T-cell (primary cell): ENCODE measurements around the gene LRRC36. TPM values are rescaled to one million over a fixed set of nuclear protein-coding genes. Genes with fewer than 3 reads are reported as not detected.
"Not testable (repeated sequence)": the region's sequence is repeated elsewhere in the genome, so short reads cannot be mapped to it uniquely, and the experiment has no call there.

Source experiments
- ATAC-seq, 4 experiments: fragments of 200-7000 bp in 3 of 4; fragments of 150-1000 bp in 1 of 4; cut with Tn5 transposase; replicated peaks in 1 of 4; 1 replicate in 3 of 4; 2 replicates in 1 of 4; pipeline ENCODE4 v1.10.0; 2021; ENCODE audit warnings: moderate library complexity in 3 of 4, mild to moderate bottlenecking in 2 of 4, moderate number of reproducible peaks in 1 of 4
- CTCF ChIA-PET, 2 donors: fragments of 300-600 bp; sonication (Branson Sonifier 250); formaldehyde crosslinking; loops; one replicate each; lab custom pipeline; 2022; ENCODE audit warnings: antibody characterized with exemption in 2 of 2; lab: Charles Lee
- POLR2A ChIA-PET, 2 donors: fragments of 300-600 bp; sonication (Branson Sonifier 250); formaldehyde crosslinking; loops; one replicate each; lab custom pipeline; 2022; ENCODE audit warnings: antibody characterized with exemption in 2 of 2; lab: Charles Lee
- DNase-seq, 35 experiments: peaks; one replicate each; pipeline versions ENCODE4 v3.0.0 to v3.0.0-alpha.2; 2013 to 2023
- H3K27ac ChIP-seq: one replicate; pipeline ENCODE4 v1.5.1; 2013; ENCODE audit warnings: low read length
- H3K27me3 ChIP-seq, 2 experiments: replicated peaks in 1 of 2; 1 replicate in 1 of 2; 2 replicates in 1 of 2; pipeline versions ENCODE4 v1.6.1 to v1.7.0; 2013; ENCODE audit warnings: low read length in 1 of 2, mixed read lengths in 1 of 2; ENCODE audit not compliant: control insufficient read depth in 2 of 2, insufficient read depth in 2 of 2; ENCODE audit errors: extremely low read depth in 1 of 2
- H3K36me3 ChIP-seq, 2 donors: 1 replicate in 1 of 2; 2 replicates in 1 of 2; pipeline versions ENCODE4 v1.6.1 to v1.7.0; 2013; ENCODE audit warnings: low read length in 1 of 2; ENCODE audit not compliant: control insufficient read depth in 2 of 2, insufficient read depth in 1 of 2; ENCODE audit errors: extremely low read depth in 1 of 2
- H3K4me1 ChIP-seq, 2 experiments: 1 replicate in 1 of 2; 2 replicates in 1 of 2; pipeline versions ENCODE4 v1.6.1 to v1.7.0; 2013; ENCODE audit warnings: low read length in 2 of 2, mixed read lengths in 1 of 2; ENCODE audit not compliant: insufficient read depth in 2 of 2, control insufficient read depth in 1 of 2; ENCODE audit errors: extremely low read depth in 1 of 2
- H3K4me3 ChIP-seq, 2 donors: 1 replicate in 1 of 2; 2 replicates in 1 of 2; pipeline versions ENCODE4 v1.5.1 to v1.7.0; 2013; ENCODE audit warnings: mild to moderate bottlenecking in 2 of 2, low read length in 1 of 2, moderate library complexity in 1 of 2; ENCODE audit not compliant: control insufficient read depth in 1 of 2; ENCODE audit errors: extremely low read depth in 1 of 2
- H3K9me3 ChIP-seq: 2 replicates; pipeline ENCODE4 v1.7.0; 2013
- H3K27ac Mint-ChIP-seq, 2 donors: one replicate each; pipeline ENCODE4 v1.8.0; 2020 to 2021; ENCODE audit warnings: mild to moderate bottlenecking in 2 of 2, mixed read lengths in 2 of 2
- H3K27me3 Mint-ChIP-seq, 2 donors: one replicate each; pipeline ENCODE4 v1.8.0; 2021 to 2022; ENCODE audit warnings: mixed read lengths in 2 of 2
- H3K36me3 Mint-ChIP-seq: one replicate; pipeline ENCODE4 v1.8.0; 2021; ENCODE audit warnings: mixed read lengths
- H3K4me1 Mint-ChIP-seq, 3 donors: one replicate each; pipeline ENCODE4 v1.8.0; 2020 to 2022; ENCODE audit warnings: mixed read lengths in 3 of 3, mild to moderate bottlenecking in 1 of 3
- H3K4me3 Mint-ChIP-seq, 3 donors: one replicate each; pipeline ENCODE4 v1.8.0; 2020 to 2022; ENCODE audit warnings: mild to moderate bottlenecking in 3 of 3, mixed read lengths in 3 of 3, moderate library complexity in 3 of 3
- H3K9me3 Mint-ChIP-seq, 3 donors: one replicate each; pipeline ENCODE4 v1.8.0; 2020 to 2022; ENCODE audit warnings: mixed read lengths in 3 of 3
- WGBS: methylation state at CpG from one replicate; pipeline ENCODE4 v1.1.5; 2013; ENCODE audit warnings: missing lambda C conversion rate; ENCODE audit not compliant: insufficient coverage; 5-methylcytosine and 5-hydroxymethylcytosine counted together
- total RNA-seq, 35 experiments: library from RNA in 6 of 35; stranded (reverse) in 6 of 35; fragments of 120-200 nt in 1 of 35; gene quantifications; one replicate each; pipeline versions ENCODE4 v1.2.1 to v1.2.4 and lab custom pipeline; 2013 to 2026

LRRC36 gene
- total RNA-seq, 5 donors from 2014 or later (not counting 1 experiment from before 2014, with no cell fraction given): not detected

GRCh38 chr16:67364600-67365235 is 38.1 kb downstream of the LRRC36 start:
- no peaks in the 10 kb centered on the region for H3K9me3 ChIP-seq
- Mint-ChIP-seq H3K36me3 (no peaks in the 10 kb centered on the region), H3K4me1 (peaks cover 13 to 25% (median 18%) of the 10 kb centered on the region in 3 donors), H3K27ac (peak overlapping the region; percentile 35 to 36), H3K9me3 (no peaks in the 10 kb centered on the region), H3K4me3 (peak overlapping the region in 1 of 3 donors; percentile 26), H3K27me3 (peaks cover 0 to 1% of the 10 kb centered on the region in 2 donors)
- H3K4me1 ChIP-seq: peaks cover 0 to 12% of the 10 kb centered on the region in 2 experiments
- H3K27ac ChIP-seq: peak overlapping the region; percentile 4
- ATAC-seq (peak in 2 of 4 experiments; percentile 16 to 36), DNase-seq (no peak)
- no peaks in the 10 kb centered on the region for H3K27me3 ChIP-seq
- ChIA-PET CTCF (interaction anchor here (0.5 to 0.6 kb wide), 2 partner anchors 17 to 57 kb away, joined by 3 to 5 read pairs; no protein-coding TSS in a partner anchor), POLR2A (no interaction called here)
- H3K36me3 ChIP-seq: no peaks in the 10 kb centered on the region
- H3K4me3 ChIP-seq: no peak overlapping the region

DNA sequence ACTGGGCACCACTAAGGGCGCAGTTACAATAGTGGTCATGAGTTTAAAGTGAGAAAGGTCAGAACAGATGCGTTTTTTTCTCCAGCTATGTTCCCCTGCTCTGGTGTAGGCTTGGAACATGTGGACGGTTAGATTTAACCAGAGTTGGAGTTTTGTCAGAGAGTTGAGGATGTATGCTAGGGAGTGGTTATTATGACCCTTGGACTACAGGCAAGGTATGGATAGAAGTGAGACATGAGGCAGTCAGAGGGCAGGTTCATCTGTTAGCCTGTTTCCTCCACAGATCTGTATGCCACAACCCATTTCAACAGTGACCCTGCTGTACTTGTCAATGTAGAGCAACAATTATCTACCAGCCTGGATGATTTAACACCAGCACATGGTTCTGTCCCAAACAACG is 44.0 kb downstream of the LRRC36 start:
- Mint-ChIP-seq H3K27me3 (no peaks in the 10 kb centered on the region), H3K36me3 (no peaks in the 10 kb centered on the region), H3K4me1 (peaks cover 0 to 5% (median 2%) of the 10 kb centered on the region in 3 donors), H3K4me3 (no peak overlapping the region), H3K27ac (no peak overlapping the region), H3K9me3 (no peaks in the 10 kb centered on the region)
- no peaks in the 10 kb centered on the region for H3K9me3 ChIP-seq
- ChIA-PET CTCF (interaction anchor here in 1 of 2 donors (0.7 kb wide), 1 partner anchor 43 kb away, joined by 4 read pairs; no protein-coding TSS in a partner anchor), POLR2A (no interaction called here)
- H3K36me3 ChIP-seq: no peaks in the 10 kb centered on the region
- no peak for DNase-seq
- no peak for ATAC-seq
- H3K27me3 ChIP-seq: peaks cover 0 to 2% of the 10 kb centered on the region in 2 experiments
- no peak overlapping the region for H3K27ac ChIP-seq
- no peaks in the 10 kb centered on the region for H3K4me1 ChIP-seq
- WGBS: 78% methylated on average over 3 of the region's 4 CpGs
- H3K4me3 ChIP-seq: no peak overlapping the region

DNA sequence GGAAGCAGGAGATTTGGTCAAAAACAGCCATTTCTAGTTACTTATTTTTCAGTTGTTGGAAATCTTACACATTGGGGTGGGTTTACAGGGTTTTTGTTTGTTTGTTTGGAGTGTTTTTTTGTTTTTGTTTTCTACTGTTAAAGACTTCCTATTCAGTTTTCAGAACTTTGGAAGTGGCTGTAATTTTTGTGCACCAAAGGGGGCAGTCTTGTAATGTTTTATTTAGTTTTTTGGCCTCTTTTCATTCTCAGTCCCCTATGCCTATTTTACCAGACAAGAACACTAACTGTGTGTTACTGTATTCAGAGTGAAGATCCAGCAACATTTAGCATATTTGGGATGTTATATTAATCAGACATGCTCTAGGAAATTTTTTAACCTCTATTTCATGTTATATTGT is 46.0 kb downstream of the LRRC36 start:
- H3K9me3 Mint-ChIP-seq: no peaks in the 10 kb centered on the region
- no peak overlapping the region for H3K27ac ChIP-seq
- no peak overlapping the region for H3K4me3 Mint-ChIP-seq
- DNase-seq (no peak), ATAC-seq (no peak)
- H3K36me3 Mint-ChIP-seq: no peaks in the 10 kb centered on the region
- no peaks in the 10 kb centered on the region for H3K4me1 ChIP-seq
- no peaks in the 10 kb centered on the region for H3K4me1 Mint-ChIP-seq
- no peak overlapping the region for H3K27ac Mint-ChIP-seq
- H3K36me3 ChIP-seq: no peaks in the 10 kb centered on the region
- no peaks in the 10 kb centered on the region for H3K9me3 ChIP-seq
- peaks cover 0 to 9% of the 10 kb centered on the region in 2 experiments for H3K27me3 ChIP-seq
- CTCF ChIA-PET: interaction anchor here in 1 of 2 donors (0.6 kb wide), 1 partner anchor 34 kb away, joined by 9 read pairs; no protein-coding TSS in a partner anchor
- POLR2A ChIA-PET: interaction anchor here in 1 of 2 donors (0.6 to 1.0 kb wide), 2 partner anchors 9 to 16 kb away, joined by 3 to 4 read pairs; no protein-coding TSS in a partner anchor
- H3K4me3 ChIP-seq: no peak overlapping the region
- peaks cover 1 to 7% of the 10 kb centered on the region in 2 donors for H3K27me3 Mint-ChIP-seq

GRCh38 chr16:67376012-67376411 is 49.4 kb downstream of the LRRC36 start:
- POLR2A ChIA-PET, H3K27ac Mint-ChIP-seq, CTCF ChIA-PET, H3K4me1 Mint-ChIP-seq, H3K4me1 ChIP-seq, H3K36me3 ChIP-seq, H3K27ac ChIP-seq, H3K36me3 Mint-ChIP-seq, H3K9me3 ChIP-seq, H3K4me3 ChIP-seq, H3K27me3 ChIP-seq, H3K4me3 Mint-ChIP-seq, ATAC-seq, DNase-seq, H3K9me3 Mint-ChIP-seq: not testable (repeated sequence)
- peaks cover 4 to 10% of the 10 kb centered on the region in 2 donors for H3K27me3 Mint-ChIP-seq
- WGBS: 100% methylated on average over 3 of the region's 11 CpGs

GRCh38 chr16:67378642-67379041 is 52.0 kb downstream of the LRRC36 start:
- DNase-seq: no peak
- ChIA-PET POLR2A (no interaction called here), CTCF (interaction anchor here in 1 of 2 donors (0.5 kb wide), 1 partner anchor 57 kb away, joined by 3 read pairs; no protein-coding TSS in a partner anchor)
- H3K27ac ChIP-seq: no peak overlapping the region
- H3K27me3 Mint-ChIP-seq: peaks cover 4 to 10% of the 10 kb centered on the region in 2 donors
- H3K4me3 ChIP-seq: no peak overlapping the region
- H3K4me3 Mint-ChIP-seq: no peak overlapping the region
- H3K27ac Mint-ChIP-seq: no peak overlapping the region
- WGBS: no CpG with 5 or more reads among the region's 1 CpG
- no peak for ATAC-seq
- H3K4me1 ChIP-seq: no peaks in the 10 kb centered on the region
- no peaks in the 10 kb centered on the region for H3K9me3 ChIP-seq
- H3K9me3 Mint-ChIP-seq: no peaks in the 10 kb centered on the region
- H3K36me3 Mint-ChIP-seq: no peaks in the 10 kb centered on the region
- H3K27me3 ChIP-seq: peaks cover 0 to 7% of the 10 kb centered on the region in 2 experiments
- no peaks in the 10 kb centered on the region for H3K36me3 ChIP-seq
- H3K4me1 Mint-ChIP-seq: no peaks in the 10 kb centered on the region

DNA sequence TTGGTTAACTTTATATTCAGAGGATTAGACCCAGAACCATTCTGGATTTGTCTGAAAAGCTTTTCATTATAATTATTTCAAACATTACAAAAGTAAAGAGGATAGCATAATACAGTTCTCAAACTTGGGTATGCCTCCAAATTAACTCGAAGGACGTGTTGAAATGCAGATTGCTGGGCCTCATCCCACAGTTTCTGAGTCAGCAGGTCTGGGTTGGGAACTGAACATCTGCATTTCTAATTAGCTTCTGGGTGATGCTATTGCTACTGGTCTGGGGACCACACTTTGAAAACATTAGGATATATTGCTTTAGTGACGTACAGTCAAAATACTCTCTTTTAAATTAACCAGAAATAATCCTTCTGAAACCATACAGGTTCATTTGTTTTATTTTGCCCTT is 56.7 kb downstream of the LRRC36 start:
- no peaks in the 10 kb centered on the region for H3K36me3 Mint-ChIP-seq

More for the DNA sequence above, 56.7 kb downstream of the LRRC36 start:
- no peaks in the 10 kb centered on the region for H3K9me3 Mint-ChIP-seq
- CTCF ChIA-PET: interaction anchor here in 1 of 2 donors (0.7 kb wide), 1 partner anchor 33 kb away, joined by 7 read pairs; no protein-coding TSS in a partner anchor
- H3K27me3 Mint-ChIP-seq: no peaks in the 10 kb centered on the region
- no peaks in the 10 kb centered on the region for H3K4me1 ChIP-seq
- H3K4me1 Mint-ChIP-seq: no peaks in the 10 kb centered on the region
- no peaks in the 10 kb centered on the region for H3K9me3 ChIP-seq
- 93% methylated on average over 2 of the region's 3 CpGs for WGBS
- ATAC-seq (no peak), DNase-seq (no peak)
- H3K4me3 Mint-ChIP-seq: no peak overlapping the region
- H3K4me3 ChIP-seq: no peak overlapping the region
- H3K27me3 ChIP-seq: no peaks in the 10 kb centered on the region
- no peaks in the 10 kb centered on the region for H3K36me3 ChIP-seq
- POLR2A ChIA-PET: interaction anchor here in 1 of 2 donors (0.6 kb wide), 1 partner anchor 38 kb away, joined by 4 read pairs; no protein-coding TSS in a partner anchor
- H3K27ac Mint-ChIP-seq: no peak overlapping the region
- H3K27ac ChIP-seq: no peak overlapping the region
